Pancreas (tissue), 10 donors: ENCODE measurements around the gene KIF21B. TPM values are rescaled to one million over a fixed set of nuclear protein-coding genes. Genes with fewer than 3 reads are reported as not detected.

ENCODE experiments used
- ATAC-seq, 4 donors: fragments of 200-7000 bp; cut with Tn5 transposase; one replicate each; pipeline versions ENCODE4 v1.8.0 to v1.9.1; 2020; ENCODE audit warnings: mild to moderate bottlenecking in 4 of 4, moderate library complexity in 4 of 4
- DNase-seq, 6 donors: peaks; one replicate each; pipeline ENCODE4 v3.0.0-alpha.2; 2020
- FAIRE-seq: peaks from 2 replicates; lab custom pipeline; 2012; peaks lifted over from hg19 to GRCh38; lab: Jason Lieb, UNC
- H3K27ac ChIP-seq, 4 donors: fragments of 200-600 bp; sonication (generic); 1 replicate in 3 of 4; 2 replicates in 1 of 4; pipeline versions ENCODE4 v1.5.0 to v1.8.0; 2020
- H3K27me3 ChIP-seq, 4 donors: fragments of 200-600 bp; one replicate each; pipeline ENCODE4 v1.8.0; 2021
- H3K36me3 ChIP-seq, 3 donors: fragments of 200-600 bp; sonication (generic) in 1 of 3; one replicate each; pipeline versions ENCODE4 v1.5.0 to v1.8.0; 2020 to 2021
- H3K4me1 ChIP-seq, 3 donors: fragments of 200-600 bp; one replicate each; pipeline ENCODE4 v1.8.0; 2021
- H3K4me3 ChIP-seq, 4 donors: fragments of 200-600 bp; sonication (generic) in 2 of 4; one replicate each; pipeline versions ENCODE4 v1.5.0 to v1.8.0; 2020 to 2021
- H3K9me3 ChIP-seq, 4 donors: fragments of 200-600 bp; one replicate each; pipeline ENCODE4 v1.8.0; 2021
- WGBS, 2 donors: extraction: QIAGEN DNeasy Blood & Tissue Kit; methylation state at CpG; one replicate each; pipeline ENCODE4 v1.1.7; 2013; 5-methylcytosine and 5-hydroxymethylcytosine counted together
- intact Hi-C, 3 donors: fragments of 100-400 bp; cut with DNase I; formaldehyde crosslinking; loops; one replicate each; pipeline versions ENCODE4 v1.11.1 to v1.14.2; 2022
- polyA plus RNA-seq, 2 donors: library from polyadenylated mRNA; stranded (reverse); fragments of 200-250 nt; gene quantifications; one replicate each; pipeline ENCODE4 v1.2.3, GENCODE V29; 2013
- total RNA-seq, 6 donors: library from RNA; stranded (reverse); fragmentation: NEBNext Ultra II Directional in 4 of 6; extraction: Animal tissue kit (Norgen Biotek cat#: 25700) in 4 of 6; gene quantifications; one replicate each; pipeline versions ENCODE4 v1.2.1 to v1.2.4, GENCODE V29; 2021 to 2023
- TF ChIP-seq, protein P1 (sequence below), 4 donors: fragments of 200-600 bp; sonication (generic) in 3 of 4; IDR thresholded peaks; one replicate each; pipeline versions ENCODE4 v1.5.0 to v1.8.0; 2021; ENCODE audit warnings: antibody characterized with exemption in 4 of 4
- donor health status: healthy with polysubstance abuse.
- donor health status: DM: no; HTN: no; CAD: no; lungs with moderate emphysema.
- donor health status: DM: no; HTN: no; CAD: no.
- donor health status: control.
- donor health status: control.
- donor health status: Bipolar disorder and iron deficiency.
- donor health status: DM: yes; HTN: yes; CAD: no.
- donor health status: DM: no; HTN: no; CAD: no.
- donor health status: DM: no; HTN: no; CAD: no.
- donor health status: DM: yes; HTN: yes; CAD: no.

KIF21B gene
- total and polyA plus RNA-seq, 8 donors, result 0.51 to 2.5 (median 0.93) TPM

DNA sequence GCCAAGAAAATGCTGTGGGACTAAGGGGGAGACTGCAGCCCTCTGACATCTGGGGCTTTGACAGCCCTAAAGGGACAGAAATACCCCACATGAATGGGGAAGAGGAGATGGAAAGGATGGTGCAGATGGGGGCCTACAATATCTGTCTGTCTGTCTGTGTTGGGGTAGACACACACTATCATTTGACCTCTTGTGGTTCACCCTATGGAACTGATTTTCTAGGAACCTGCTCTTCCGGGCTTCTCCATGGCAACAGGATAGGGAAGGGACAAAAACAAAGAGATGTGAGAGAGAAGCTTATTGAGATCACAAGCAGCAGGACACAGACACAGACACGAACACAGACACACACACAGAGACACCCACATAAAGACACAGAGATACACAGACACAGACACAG lies 17.1 kb downstream of the KIF21B start:
- Histone ChIP-seq H3K4me3 (no peak overlapping the region), H3K36me3 (no peaks in the 10 kb centered on the region), H3K27ac (no peak overlapping the region), H3K27me3 (no peaks in the 10 kb centered on the region), H3K9me3 (no peaks in the 10 kb centered on the region), H3K4me1 (peaks cover 0 to 4% (median 0%) of the 10 kb centered on the region in 3 donors)
- WGBS, 2 donors, result 63 to 77% methylated on average over 2 of the region's 2 CpGs
- ATAC-seq (no peak), DNase-seq (no peak), FAIRE-seq (no peak)
- intact Hi-C loops, result no loop called here
- TF ChIP-seq, protein P1, sequence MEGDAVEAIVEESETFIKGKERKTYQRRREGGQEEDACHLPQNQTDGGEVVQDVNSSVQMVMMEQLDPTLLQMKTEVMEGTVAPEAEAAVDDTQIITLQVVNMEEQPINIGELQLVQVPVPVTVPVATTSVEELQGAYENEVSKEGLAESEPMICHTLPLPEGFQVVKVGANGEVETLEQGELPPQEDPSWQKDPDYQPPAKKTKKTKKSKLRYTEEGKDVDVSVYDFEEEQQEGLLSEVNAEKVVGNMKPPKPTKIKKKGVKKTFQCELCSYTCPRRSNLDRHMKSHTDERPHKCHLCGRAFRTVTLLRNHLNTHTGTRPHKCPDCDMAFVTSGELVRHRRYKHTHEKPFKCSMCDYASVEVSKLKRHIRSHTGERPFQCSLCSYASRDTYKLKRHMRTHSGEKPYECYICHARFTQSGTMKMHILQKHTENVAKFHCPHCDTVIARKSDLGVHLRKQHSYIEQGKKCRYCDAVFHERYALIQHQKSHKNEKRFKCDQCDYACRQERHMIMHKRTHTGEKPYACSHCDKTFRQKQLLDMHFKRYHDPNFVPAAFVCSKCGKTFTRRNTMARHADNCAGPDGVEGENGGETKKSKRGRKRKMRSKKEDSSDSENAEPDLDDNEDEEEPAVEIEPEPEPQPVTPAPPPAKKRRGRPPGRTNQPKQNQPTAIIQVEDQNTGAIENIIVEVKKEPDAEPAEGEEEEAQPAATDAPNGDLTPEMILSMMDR (IDR thresholded peaks at IDR 0.05), result no peak

DNA sequence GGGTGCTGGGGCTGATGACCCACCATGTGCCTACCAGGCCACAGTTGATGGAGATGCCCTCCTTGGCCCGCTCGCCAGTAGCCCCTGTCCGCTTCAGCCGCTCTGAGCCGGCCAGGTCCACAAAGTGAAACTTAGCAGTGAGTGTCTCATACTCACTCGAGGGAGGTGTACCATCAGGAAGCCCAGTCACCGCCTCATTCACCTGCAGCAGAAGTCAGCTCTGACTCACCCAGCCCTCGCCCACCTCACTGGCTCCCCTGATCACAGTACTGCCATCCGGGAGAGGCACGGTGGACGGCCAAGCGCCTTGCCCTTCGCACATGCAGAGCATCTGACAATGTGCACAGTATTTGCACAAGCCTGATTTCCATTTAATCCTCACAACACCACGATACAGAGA lies 18.8 kb downstream of the KIF21B start:
- no peak for FAIRE-seq
- TF ChIP-seq, protein P1 (IDR thresholded peaks at IDR 0.05), result no peak
- Histone ChIP-seq H3K9me3 (no peaks in the 10 kb centered on the region), H3K27ac (no peak overlapping the region), H3K27me3 (no peaks in the 10 kb centered on the region), H3K36me3 (no peaks in the 10 kb centered on the region), H3K4me3 (no peak overlapping the region), H3K4me1 (peaks cover 0 to 4% (median 0%) of the 10 kb centered on the region in 3 donors)
- no peak for ATAC-seq
- intact Hi-C loops, result no loop called here
- 94% methylated on average over 14 of the region's 14 CpGs for WGBS, 2 donors
- peak in 1 of 6 donors; percentile 50 for DNase-seq

DNA sequence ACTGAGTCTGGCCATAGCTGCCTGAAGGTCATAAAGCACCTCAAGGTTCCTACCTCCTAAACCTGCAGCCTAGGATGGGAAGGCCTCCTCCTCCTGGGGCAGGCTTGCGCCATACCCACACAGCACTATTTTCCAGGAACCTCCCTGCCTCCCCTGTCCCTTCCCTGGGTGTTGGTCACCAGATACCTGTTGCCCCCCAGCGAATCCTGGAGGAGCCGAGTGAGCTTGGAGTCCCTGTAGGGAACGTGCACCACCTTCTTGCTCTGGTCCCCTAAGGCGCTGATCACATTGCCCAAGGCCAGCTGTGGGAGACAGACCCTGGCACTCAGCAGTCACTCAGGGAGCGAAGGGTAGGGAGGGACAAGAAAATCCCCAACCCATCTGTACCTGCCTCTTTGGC lies 19.4 kb downstream of the KIF21B start:
- Histone ChIP-seq H3K4me3 (no peak overlapping the region), H3K9me3 (no peaks in the 10 kb centered on the region), H3K27ac (no peak overlapping the region), H3K27me3 (no peaks in the 10 kb centered on the region), H3K4me1 (peaks cover 0 to 4% (median 0%) of the 10 kb centered on the region in 3 donors), H3K36me3 (no peaks in the 10 kb centered on the region)
- DNase-seq, result peak in 1 of 6 donors; percentile 40
- no peak for ATAC-seq
- TF ChIP-seq, protein P1 (IDR thresholded peaks at IDR 0.05), result no peak
- WGBS, 2 donors, result 95% methylated on average over 6 of the region's 6 CpGs
- no peak for FAIRE-seq
- intact Hi-C loops, result no loop called here

DNA sequence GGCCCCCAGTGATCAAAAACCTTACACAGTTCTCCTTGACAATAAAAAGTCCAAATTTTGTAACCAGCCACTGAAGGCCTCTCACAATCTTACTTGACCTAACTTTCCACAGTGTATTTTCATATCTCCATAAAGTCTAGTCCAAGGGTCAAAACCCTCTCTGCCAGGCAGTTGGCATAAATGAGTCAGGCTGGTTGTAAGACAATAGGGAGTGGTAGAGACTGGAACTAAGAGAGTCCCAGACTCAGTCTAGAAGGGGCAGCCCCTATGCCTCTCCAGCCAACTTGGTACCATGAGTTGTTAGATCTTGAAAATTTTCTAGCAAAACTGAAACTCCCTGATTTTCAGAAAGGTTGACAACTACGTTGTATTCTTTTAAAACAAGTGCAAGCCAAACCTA lies 21.0 kb downstream of the KIF21B start:
- Histone ChIP-seq H3K27me3 (no peaks in the 10 kb centered on the region), H3K4me1 (peaks cover 0 to 4% (median 0%) of the 10 kb centered on the region in 3 donors), H3K36me3 (no peaks in the 10 kb centered on the region), H3K9me3 (no peaks in the 10 kb centered on the region), H3K4me3 (no peak overlapping the region), H3K27ac (no peak overlapping the region)
- TF ChIP-seq, protein P1 (IDR thresholded peaks at IDR 0.05), result no peak
- intact Hi-C loops, result no loop called here
- DNase-seq (no peak), ATAC-seq (peak in 3 of 4 donors; percentile 19 to 45 (median 20)), FAIRE-seq (no peak)
- WGBS, 2 donors, result 92 to 100% methylated on average over 1 of the region's 1 CpG

DNA sequence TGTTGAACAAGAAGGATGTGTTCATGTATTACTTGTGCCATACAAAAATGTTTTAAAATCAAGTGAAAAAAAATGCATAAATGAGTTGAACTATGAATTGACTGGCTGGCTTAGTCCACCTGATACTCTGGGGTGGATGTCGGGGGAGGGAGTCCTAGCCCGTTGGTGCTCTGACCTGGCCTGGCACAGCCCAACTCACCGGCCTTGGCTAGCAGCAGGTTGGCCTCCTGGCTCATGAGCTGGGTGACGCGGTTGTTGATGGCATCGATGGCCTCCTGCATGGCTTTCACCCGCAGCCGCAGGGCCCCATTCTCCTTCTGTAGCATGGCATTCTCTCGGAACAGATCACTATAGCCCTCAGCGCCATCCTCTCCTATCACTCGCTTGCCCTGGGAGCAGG lies 21.6 kb downstream of the KIF21B start:
- Histone ChIP-seq H3K4me3 (no peak overlapping the region), H3K27ac (no peak overlapping the region), H3K4me1 (peaks cover 0 to 4% (median 0%) of the 10 kb centered on the region in 3 donors), H3K36me3 (no peaks in the 10 kb centered on the region), H3K27me3 (no peaks in the 10 kb centered on the region), H3K9me3 (no peaks in the 10 kb centered on the region)
- DNase-seq (peak; percentile 50 to 89 (median 84)), FAIRE-seq (no peak), ATAC-seq (peak; percentile 92 to 99 (median 99))
- intact Hi-C loops, result no loop called here
- TF ChIP-seq, protein P1 (IDR thresholded peaks at IDR 0.05), result no peak
- WGBS, 2 donors, result 39 to 64% methylated on average over 11 of the region's 11 CpGs
